ENCODE data around the gene TIAL1.
A peak's percentile ranks its signal among the peaks of the same experiment; 100 is the strongest.
"Not testable (repeated sequence)": the region's sequence is repeated elsewhere in the genome, so short reads cannot be mapped to it uniquely, and the experiment has no call there.

TIAL1 gene, protein sequence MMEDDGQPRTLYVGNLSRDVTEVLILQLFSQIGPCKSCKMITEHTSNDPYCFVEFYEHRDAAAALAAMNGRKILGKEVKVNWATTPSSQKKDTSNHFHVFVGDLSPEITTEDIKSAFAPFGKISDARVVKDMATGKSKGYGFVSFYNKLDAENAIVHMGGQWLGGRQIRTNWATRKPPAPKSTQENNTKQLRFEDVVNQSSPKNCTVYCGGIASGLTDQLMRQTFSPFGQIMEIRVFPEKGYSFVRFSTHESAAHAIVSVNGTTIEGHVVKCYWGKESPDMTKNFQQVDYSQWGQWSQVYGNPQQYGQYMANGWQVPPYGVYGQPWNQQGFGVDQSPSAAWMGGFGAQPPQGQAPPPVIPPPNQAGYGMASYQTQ

DNA sequence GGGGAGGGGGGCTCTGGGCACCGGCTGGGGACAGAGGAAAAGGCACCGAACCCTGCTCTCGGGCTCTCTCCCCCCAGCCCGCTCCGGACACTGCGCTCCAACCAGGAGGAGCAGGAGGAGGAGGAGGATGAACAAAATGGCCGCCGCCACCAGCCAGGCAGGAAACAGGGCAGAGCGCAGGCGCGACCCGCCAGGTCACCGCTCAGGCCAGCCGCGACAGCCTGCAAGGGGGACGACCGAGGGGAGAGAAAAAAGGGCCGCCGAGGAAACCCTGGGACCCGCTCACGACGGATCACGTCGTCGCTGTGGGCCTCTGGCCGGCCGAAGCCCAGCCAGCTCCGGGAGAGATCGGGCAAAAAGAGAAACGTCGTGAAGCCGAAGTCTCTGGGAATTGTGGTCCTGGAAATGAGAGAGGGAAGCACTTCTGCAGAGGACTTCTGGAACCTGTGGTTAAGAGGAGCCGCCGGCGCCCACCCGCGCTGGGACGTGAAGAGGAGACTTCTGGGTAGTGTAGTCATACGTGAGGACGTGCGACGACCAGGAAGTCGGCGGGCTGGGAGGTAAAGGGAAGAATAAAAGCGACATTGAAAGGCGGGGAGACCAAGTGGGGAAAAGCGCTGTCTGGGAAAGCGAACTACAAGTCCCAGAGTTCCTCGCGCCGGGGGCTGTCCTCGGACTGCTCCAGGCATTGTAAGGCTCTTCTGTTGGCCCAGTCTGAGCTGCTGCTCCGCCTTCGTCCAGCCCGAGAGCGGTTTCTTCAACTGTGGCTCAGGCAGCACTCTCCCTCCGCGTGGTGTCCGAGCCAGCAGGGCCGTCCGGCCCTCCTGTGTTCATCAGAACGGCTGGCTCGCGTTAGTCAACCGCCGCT is at the start of gene TIAL1:
TSS of gene TIAL1 (minus strand) at position 428 of the 868 bp plus-strand sequence. CDS start 499 bp downstream, outside the sequence.
- DNase-seq, result peak; percentile 95

DNA sequence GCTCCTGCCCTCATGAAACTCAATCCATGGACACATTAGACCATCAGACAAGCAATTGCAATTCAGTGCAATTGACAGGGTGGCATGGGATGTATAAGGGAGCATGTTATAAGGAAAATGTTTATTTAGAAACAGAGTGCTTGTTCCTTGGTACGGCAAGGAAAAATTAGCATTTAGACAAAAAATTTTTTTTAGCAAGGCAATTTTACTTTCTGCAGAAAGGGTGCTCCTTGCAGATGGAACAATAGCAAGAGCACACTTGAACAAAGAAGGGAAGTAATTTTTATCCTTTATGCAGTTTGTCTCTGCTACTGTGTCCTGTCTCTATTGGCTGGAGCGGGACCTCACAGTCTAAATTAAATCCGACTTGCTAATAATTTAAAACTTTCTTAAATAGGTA is 48.2 kb upstream of the TIAL1 start:
- DNase-seq, result no peak

DNA sequence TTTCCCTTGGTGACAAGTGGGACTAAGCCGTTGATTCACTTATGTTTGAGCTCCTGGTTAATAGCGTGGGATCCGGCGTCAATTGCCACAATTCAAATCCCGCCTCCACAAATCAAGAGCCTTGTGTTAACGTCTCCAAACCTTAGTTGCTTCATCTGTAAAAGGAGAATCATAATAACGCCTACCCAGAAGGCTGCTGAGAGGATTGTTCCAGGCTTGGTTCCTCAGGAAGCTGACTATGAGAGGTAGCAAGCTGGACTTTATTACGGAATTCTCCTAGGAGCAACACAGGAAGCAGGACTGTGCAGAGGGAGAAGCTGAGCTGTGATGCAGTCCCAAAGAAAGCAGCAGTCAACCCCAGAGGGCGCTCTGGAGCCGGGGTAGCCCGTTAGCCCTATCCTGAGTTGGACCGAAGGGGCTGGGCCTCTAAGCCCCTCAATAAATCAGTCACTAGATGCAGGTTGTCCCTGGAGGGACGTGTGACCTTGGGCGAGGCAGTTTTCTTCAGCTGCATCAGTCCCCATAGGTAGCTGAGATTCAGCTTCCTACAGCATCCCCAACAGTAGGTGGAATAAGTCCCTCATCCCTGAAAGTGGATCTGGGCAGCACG is 47.5 kb upstream of the TIAL1 start:
- DNase-seq, result no peak

DNA sequence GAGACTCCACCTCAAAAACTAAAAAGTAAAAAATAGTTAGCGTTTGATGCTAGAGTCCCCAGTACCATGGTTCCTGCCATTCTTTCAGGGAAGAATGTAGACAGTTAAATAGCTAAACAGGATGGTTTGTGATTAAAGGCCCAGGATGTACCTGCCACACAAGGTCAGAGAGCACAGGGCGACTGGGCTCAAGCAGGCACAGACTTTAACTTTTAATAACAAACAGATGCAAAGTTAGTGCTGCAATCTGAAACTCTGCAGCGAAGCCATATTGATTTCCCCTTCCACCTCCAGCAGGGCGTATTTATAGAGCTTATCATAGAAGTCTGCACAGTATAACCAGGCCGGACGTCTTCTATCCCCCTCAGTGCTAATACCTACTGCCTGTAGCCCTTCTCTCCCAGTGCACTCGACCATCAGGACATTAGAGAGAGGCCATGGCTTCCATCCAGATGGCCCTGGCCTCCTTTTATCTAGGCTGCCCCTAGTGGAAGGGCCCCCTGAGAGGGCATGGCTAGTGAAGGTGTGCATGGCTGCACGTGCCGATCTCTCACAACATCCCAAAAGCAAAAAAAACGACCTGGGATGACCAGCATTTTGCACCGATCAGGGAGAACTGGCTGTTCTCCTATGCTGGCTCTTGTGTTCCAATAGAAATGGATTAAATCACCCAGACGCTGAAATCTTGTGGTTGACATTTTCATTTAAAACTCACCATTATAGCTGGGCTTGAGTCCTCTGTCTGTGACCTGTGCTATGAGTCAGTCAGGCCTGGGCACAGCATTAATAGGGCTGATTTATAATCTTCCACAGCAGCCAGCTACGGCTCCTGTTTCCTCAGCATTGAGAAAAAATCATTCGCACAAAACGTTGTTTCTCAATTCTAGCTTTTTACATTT is 46.8 kb upstream of the TIAL1 start:
- no peak for DNase-seq

DNA sequence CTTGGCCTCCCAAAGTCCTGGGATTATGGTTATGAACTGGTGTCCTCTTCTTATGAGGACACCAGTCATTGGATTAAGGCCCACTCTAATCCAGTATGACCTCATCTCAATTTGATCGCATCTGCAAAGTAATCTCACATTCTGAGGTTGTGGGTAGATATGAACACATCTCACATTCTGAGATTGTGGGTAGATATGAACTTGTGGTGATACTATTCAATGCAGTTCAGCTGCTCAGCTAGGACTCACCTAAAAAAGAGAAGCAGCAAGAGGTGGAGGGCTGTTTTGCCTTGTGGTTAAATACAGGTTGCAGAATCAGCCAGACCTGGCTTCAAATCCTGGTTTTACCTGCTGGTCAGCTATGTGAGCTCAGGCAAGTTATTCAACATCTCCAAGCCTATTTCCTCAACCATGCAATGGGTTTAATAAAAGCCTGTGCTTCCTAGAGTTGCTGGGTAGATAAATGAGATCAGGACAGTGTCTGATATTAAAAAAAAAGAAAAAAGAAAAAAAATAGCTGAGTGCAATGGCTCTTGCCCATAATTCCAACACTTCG is 45.9 kb upstream of the TIAL1 start:
- DNase-seq, result no peak

DNA sequence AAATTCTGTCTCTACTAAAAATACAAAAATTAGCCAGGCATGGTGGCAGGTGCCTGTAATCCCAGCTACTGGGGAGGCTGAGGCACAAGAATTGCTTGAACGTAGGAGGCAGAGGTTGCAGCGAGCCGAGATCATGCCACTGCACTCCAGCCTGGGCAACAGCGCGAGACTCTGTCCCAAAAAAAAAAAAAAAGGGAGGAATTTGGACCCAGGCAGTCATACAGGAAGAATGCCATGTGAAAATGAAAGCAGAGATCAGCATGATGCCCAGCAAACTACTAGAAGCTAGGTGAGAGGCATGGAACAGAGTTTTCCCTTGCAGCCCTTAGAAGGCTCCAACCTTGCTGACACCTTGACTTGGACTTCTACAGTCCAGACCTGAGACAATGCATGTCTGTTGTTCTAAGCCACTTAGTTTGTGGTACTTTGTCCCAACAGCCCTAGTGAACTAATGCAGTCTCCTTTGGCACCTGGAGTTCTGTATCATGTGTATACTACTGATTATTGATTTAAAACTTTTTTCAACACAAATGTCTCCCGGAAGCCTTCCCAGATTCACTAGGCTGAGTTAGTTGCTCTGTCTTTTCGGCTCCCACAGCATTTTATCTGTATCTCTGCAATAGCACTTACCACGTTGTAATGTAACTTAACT is 44.2 kb upstream of the TIAL1 start:
- DNase-seq, result no peak

DNA sequence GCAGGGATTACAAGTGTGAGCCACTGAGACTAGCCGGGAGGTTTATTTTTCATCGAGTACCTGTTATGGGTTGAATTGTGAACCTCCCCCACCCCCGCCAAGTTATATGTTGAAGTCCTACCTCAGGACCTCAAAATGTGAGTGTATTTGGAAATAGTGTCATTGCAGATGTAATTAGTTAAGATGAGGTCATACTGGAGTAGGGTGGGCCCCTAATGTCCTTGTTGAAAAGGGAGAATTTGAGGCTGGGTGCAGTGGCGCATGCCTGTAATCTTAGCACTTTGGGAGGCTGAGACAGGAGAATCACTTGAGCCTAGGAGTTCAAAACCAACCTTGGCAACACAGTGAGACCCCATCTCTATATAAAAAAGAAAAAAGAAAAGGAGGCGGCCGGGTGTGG is 43.6 kb upstream of the TIAL1 start:
- DNase-seq, result no peak

DNA sequence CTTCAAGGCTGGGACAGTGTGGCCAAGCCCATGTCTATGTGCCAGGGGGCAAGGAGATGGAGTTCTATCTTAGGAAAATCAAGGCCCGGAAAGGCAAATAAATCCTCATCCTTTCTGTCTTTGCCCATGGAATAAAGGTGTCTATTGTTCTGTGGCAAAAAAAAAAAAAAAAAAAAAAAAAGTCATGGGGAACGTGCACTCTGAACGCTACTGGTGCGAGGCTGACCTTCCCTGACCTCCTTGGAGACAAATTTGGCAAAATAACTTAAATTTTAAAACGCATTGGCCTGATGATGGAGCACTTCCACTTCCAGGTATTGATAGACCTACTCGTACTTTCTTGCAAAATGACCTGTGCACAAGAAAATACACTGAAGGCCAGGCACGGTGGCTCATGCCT is 42.2 kb upstream of the TIAL1 start:
- DNase-seq, result no peak

DNA sequence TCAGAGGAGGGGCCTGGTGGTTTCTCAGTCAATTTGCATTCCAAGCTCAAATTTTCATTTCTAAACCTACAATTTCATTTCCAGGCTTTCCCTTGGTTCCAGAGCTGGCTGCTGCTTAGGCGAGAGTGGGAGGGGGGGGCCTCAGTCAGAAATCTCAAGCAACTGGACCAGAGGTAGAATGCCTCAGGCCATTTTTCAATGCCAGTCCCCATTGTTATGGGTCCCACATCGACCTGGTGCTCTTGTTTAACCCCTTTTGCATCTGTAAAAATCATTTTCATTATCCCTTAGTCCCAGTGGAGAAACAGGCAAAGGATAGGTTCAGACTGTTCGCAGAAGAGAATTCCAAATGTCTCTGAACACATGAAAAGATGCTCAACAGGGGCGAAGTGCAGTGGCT is 40.9 kb upstream of the TIAL1 start:
- no peak for DNase-seq

DNA sequence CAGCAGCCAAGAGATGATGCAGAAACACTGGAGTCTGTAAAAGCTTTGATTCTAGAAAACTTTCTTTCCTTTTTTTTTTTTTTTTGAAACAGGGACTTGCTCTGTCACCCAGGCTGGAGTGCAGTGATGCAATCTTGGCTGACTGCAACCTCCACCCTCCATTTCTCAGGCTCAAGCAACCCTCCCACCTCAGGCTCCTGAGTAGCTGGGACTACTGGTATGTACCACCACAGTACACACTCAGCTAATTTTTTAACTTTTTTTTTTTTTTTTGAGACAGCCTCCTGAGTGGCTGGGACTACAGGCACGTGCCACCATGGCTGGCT is 37.4 kb upstream of the TIAL1 start:
- no peak for DNase-seq

DNA sequence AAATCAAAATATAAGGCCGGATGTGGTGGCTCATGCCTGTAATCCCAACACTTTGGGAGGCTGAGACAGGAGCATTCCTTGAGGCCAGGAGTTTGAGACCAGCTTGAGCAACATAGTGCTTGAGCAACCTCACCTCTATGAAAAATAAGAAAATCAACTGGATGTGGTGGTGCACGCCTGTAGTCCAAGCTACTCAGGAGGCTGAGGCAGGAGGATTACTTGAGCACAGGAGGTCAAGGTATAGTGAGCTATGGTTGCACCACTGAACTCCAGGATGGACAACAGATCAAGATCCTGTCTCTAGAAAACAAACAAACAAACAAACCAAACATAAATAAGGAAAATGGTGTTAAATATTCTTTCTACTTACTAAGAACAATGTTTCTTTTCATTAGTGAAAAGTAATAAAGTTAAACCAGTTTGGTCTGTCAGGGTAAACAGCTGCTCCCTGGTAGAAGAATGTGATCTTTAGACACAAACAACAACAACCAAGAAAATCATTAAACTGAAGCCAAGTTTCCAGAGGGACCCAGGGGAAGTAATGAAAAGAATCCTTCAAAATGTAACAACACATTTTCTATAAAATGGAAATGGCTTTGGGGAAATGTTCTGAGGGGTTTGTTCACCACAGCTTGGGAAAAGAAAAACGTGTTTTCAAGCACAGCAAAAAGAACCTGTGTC is 36.9 kb upstream of the TIAL1 start:
- no peak for DNase-seq

DNA sequence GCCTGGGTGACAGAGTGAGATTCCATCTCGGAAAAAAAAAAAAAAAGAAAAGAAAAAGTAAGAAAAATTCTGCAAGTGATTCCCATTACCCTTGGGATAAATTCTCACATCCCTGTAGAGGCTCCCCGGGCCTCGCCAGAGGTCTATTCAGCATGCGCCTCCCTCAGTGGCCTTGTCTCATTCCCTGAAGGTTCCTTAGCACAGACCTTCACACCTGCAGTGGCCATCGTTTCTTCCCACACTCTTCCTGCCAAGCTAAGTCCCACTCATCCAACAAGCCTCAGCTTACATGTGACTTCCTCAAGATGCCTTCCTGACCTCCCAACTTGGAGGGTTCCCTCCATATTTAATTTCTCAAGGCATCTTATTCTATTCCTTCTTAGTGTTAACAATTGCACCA is 33.5 kb upstream of the TIAL1 start:
- no peak for DNase-seq

DNA sequence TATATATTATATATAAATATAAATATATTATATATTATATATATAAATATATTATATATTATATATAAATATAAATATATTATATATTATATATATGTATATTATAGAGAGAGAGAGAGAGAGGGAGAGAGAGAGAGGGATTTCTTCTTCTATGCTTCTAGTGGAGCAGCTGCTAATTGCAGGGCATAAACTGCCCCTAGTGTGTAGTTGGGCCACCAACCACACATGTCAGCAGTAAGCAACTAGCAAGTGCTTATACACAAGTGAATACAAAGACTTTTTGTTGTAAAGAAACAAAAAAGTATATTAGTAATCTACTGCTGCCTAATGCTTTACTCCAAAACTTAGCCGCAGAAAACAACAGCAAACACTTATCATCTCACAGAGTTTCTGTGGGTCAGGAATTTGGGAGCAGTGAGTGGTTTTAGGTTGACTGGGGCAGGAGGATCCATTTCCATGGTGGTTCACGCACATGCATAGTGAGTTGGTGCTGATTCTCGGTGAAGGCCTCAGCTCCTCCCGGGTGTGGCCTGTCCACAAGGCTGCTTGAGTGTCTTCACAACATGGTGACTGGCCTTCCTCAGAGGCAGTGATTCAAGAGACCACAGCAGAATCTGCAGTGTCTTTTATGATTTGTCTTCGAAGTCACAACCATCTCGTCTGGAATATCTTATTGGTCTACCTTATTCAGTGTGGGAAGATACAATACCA is 29.0 kb upstream of the TIAL1 start:
- no peak for DNase-seq

DNA sequence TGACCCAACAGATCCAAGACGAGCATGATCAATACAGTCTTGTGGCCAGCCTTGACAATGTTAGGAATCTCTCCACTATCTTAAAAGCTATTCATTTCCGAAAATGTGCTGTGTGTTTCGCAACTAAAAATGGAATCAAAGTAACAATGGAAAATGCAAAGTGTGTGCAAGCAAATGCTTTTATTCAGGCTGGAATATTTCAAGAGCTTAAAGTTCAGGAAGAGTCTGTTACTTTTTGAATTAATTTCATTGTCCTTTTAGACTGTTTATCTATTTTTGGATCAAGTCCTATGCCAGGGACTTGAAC is 24.3 kb upstream of the TIAL1 start:
- no peak for DNase-seq

DNA sequence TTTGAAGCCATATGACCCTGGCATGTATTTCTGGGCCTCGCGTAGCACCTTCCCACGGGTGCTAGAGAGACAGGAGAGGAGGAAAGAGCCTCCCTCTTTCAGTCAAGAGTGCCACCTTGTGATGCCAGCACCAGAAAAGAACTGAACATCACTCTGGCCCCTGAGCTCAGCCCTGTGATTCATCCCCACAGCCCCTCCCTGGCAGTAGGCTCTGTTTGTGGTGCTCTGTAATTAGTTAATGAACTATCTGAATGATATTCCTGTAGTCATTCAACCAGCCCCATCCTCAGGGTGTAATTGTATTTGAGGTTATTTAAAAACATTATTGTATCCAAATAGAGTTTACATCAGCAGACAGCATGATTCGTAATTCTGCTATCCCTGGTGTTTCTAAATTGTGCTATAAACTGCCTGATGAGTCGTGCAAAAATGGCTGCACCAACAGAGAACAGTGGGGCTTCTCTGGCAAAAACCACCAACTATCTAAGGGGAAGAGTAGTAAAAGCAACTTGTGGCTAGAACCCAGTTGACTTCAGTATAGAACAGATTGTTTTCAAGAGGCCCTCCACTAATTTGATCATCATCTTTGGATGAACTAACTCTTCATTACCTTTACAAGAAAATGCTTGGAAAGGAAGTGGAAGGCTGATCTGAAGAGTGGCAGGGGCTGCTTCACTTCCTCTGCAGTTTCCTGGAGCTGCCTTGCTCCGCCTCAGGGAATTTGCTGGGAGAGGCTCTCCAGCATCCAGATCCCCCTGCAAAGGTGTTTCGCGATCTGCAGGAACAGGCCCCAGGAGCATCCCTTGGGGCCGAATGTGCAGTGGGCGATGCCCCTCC is 23.7 kb upstream of the TIAL1 start:
- no peak for DNase-seq

DNA sequence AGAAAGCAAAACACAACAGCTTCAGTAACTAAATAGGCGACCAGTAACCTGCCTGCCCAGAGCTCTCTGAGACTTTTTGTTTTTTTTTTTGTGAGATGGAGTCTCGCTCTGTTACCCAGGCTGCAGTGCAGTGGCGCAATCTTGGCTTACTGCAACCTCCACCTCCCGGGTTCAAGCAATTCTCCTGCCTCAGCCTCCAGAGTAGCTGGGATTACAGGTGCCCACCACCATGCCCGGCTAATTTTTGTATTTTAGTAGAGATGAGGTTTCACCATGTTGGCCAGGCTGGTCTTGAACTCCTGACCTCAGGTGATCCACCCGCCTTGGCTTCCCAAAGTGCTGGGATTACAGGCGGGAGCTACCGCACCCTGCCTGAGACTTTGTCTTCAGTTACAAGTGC is 23.0 kb upstream of the TIAL1 start:
- DNase-seq, result not testable (repeated sequence)

DNA sequence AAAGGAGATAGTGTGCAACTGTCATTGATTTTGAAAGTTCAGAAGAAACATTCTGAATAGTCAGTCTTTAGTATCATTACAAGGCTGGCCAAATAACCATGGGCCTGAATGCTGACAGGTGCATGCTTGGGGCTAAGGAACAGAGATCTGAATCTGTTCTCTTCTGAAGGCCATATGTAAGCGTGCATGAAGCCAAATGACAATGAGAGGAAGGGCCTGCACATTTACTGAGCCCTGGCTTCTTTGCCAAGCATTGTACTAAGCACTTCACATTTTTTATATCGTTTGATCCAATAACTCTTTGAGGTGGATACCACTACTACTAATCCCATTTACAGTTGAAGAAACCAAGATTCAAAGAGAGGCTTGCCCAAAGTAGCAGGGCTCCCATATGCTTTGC is 22.5 kb upstream of the TIAL1 start:
- no peak for DNase-seq

DNA sequence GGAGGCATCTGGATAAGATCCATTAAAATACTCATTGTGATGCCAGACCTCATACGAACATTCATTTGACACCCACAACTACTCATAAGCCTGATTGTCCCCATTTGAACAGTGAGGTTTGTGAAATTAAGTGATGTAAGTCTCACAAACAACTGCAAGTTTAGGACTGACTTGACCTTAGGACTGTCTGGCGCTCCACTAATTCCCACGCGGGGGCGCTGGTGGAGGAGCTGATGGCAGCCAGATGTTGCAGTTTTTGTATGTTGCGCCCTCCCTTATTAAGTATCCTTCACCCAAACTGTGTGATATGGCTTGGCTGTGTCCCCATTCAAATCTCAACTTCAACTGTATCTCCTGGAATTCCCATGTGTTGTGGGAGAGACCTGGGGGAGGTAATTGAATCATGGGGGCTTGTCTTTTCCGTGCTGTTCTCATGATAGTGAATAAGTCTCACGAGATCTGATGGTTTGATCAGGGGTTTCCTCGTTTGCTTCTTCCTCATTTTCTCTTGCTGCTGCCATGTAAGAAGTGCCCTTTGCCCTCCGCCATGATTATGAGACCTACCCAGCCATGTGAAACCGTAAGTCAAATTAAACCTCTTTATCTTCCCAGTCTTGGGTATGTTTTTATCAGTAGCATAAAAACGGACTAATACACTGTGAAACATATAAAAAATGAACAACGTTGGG is 20.3 kb upstream of the TIAL1 start:
- no peak for DNase-seq

DNA sequence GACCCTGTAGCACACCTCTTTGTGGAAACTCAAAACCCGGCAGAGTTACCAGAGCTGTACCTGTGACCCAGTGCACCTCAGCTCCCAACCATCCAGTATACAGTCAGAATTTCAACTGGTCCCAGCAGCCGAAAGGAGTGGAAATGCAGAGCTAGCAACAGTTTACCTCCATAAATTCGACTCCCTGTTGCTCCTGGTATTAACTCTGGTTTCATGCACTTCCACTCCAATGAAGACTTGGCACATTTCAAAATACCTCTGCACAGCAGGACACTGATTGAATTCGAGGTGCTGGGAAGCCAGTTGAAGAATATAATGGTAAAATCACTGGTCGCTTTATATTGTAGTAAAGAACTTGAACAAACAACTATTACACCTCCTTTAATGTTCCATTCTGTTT is 17.9 kb upstream of the TIAL1 start:
- no peak for DNase-seq

All from CD4-positive, alpha-beta T cell treated with Interferon gamma for 1 hour (primary cell).